ENCODE measurements around the gene IGIP. TPM values are rescaled to one million over a fixed set of nuclear protein-coding genes. Genes with fewer than 3 reads are reported as not detected.

Gene IGIP
- total and polyA plus RNA-seq, 2 donors (not counting 1 experiment from before 2014, with no cell fraction given): 1.3 to 9.9 TPM

DNA sequence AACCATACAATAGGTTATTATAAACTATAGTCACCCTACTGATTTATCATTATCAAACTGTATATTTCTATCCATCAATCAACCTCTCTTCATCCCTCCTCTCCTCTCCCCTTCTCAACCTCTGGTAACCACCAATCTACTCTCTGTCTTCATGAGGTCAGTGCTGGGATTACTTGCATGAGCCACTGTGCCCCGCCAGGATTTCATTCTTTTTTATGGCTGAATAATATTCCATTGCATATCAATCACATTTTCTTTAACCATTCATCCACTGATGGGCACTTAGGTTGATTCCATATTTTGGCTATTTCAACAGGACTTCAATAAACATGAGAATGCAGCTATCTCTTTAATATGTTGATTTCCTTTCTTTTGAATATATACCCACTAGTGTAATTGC lies 22.6 kb upstream of the IGIP start:
- TF ChIP-seq EZH2 (IDR thresholded peaks at IDR 0.05; ENCODE audit: borderline replicate concordance, insufficient read depth, low read depth, low read length, poor library complexity, severe bottlenecking): no peak
- TF ChIP-seq, protein P1, sequence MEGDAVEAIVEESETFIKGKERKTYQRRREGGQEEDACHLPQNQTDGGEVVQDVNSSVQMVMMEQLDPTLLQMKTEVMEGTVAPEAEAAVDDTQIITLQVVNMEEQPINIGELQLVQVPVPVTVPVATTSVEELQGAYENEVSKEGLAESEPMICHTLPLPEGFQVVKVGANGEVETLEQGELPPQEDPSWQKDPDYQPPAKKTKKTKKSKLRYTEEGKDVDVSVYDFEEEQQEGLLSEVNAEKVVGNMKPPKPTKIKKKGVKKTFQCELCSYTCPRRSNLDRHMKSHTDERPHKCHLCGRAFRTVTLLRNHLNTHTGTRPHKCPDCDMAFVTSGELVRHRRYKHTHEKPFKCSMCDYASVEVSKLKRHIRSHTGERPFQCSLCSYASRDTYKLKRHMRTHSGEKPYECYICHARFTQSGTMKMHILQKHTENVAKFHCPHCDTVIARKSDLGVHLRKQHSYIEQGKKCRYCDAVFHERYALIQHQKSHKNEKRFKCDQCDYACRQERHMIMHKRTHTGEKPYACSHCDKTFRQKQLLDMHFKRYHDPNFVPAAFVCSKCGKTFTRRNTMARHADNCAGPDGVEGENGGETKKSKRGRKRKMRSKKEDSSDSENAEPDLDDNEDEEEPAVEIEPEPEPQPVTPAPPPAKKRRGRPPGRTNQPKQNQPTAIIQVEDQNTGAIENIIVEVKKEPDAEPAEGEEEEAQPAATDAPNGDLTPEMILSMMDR (IDR thresholded peaks at IDR 0.05): no peak
- no CpG with 5 or more reads among the region's 1 CpG for WGBS (ENCODE audit: insufficient coverage)
- intact Hi-C loops (cut with micrococcal nuclease): loop anchor here (10.0 kb wide), 2 partner anchors 538 to 1222 kb away; partner anchors contain the start of genes TAF7 and UBE2D2
- Histone ChIP-seq H3K27ac (ENCODE audit: low read length in 2 of 2) (no peak overlapping the region), H3K4me1 (ENCODE audit: control insufficient read depth in 2 of 2, insufficient read depth in 2 of 2, low read length in 2 of 2) (peaks cover 8% of the 10 kb centered on the region in 2 donors), H3K9me3 (ENCODE audit: control extremely low read depth in 1 of 3, control insufficient read depth in 2 of 3, insufficient read depth in 1 of 3, low read length in 2 of 3) (peaks cover 0 to 2% (median 0%) of the 10 kb centered on the region in 3 donors), H3K4me3 (ENCODE audit: control extremely low read depth in 1 of 5, extremely low read depth in 1 of 5, insufficient read depth in 1 of 5, low read depth in 2 of 5, low read length in 4 of 5) (no peak overlapping the region), H3K79me2 (ENCODE audit: control insufficient read depth, insufficient read depth, low read length) (peaks cover under 1% of the 10 kb centered on the region), H3K36me3 (replicated peaks in 1 of 2; ENCODE audit: control extremely low read depth in 1 of 2, control insufficient read depth in 1 of 2, extremely low read depth in 1 of 2, insufficient read depth in 2 of 2, low read length in 1 of 2) (no peaks in the 10 kb centered on the region), H2AFZ (ENCODE audit: insufficient read depth, low read depth, low read length, poor library complexity, severe bottlenecking) (no peak overlapping the region), H3K27me3 (replicated peaks in 1 of 4; ENCODE audit: control extremely low read depth in 1 of 4, control insufficient read depth in 3 of 4, insufficient read depth in 4 of 4, low read length in 3 of 4) (no peaks in the 10 kb centered on the region), H3K9ac (ENCODE audit: low read length) (no peak overlapping the region), H3K4me2 (replicated peaks; ENCODE audit: low read depth, low read length, poor library complexity, severe bottlenecking) (no peak overlapping the region), H4K20me1 (ENCODE audit: control insufficient read depth, insufficient read depth, low read length, poor library complexity, severe bottlenecking) (peaks cover under 1% of the 10 kb centered on the region)
- Mint-ChIP-seq H3K9me3 (ENCODE audit: insufficient read depth) (no peaks in the 10 kb centered on the region), H3K4me1 (peaks cover 18% of the 10 kb centered on the region), H3K27me3 (peaks cover 28% of the 10 kb centered on the region), H3K4me3 (no peak overlapping the region), H3K27ac (no peak overlapping the region)
- ChIA-PET CTCF (interaction anchor here (0.9 to 1.3 kb wide), 2 partner anchors 12 to 27 kb away, joined by 4 to 7 read pairs; no protein-coding TSS in a partner anchor), POLR2A (no interaction called here)
- DNase-seq: no peak
- ATAC-seq (ENCODE audit: low read depth): no peak

DNA sequence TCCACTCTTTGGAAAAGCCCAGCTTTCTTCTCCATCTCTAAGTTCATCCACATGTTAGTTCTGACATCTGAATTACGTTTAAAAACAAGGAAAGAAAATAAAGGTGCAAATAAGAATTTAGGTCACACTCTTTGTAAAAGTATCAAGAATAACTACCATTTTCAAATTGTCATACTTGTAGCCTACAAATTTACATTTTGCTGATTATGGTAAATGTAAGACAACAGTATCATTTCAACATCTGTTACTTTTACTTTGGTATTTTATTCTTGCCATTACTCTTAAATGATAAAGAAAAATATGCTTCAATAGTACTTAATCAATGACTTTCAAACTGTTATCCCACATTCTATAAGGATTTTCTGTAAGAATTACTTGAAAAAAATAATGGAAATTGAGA lies 21.6 kb upstream of the IGIP start:
- ChIA-PET POLR2A (no interaction called here), CTCF (no interaction called here)
- Mint-ChIP-seq H3K4me1 (peaks cover 27% of the 10 kb centered on the region), H3K4me3 (no peak overlapping the region), H3K27me3 (peaks cover 30% of the 10 kb centered on the region), H3K27ac (no peak overlapping the region), H3K9me3 (ENCODE audit: insufficient read depth) (no peaks in the 10 kb centered on the region)
- H3K9ac ChIP-seq (ENCODE audit: low read length): no peak overlapping the region
- DNase-seq: no peak
- H3K27ac ChIP-seq (ENCODE audit: low read length in 2 of 2): no peak overlapping the region
- H3K4me3 ChIP-seq (ENCODE audit: control extremely low read depth in 1 of 5, extremely low read depth in 1 of 5, insufficient read depth in 1 of 5, low read depth in 2 of 5, low read length in 4 of 5): no peak overlapping the region
- H4K20me1 ChIP-seq (ENCODE audit: control insufficient read depth, insufficient read depth, low read length, poor library complexity, severe bottlenecking): peaks cover 10% of the 10 kb centered on the region
- TF ChIP-seq EZH2 (IDR thresholded peaks at IDR 0.05; ENCODE audit: borderline replicate concordance, insufficient read depth, low read depth, low read length, poor library complexity, severe bottlenecking): no peak
- TF ChIP-seq, protein P1 (IDR thresholded peaks at IDR 0.05): no peak
- peaks cover 10% of the 10 kb centered on the region for H3K79me2 ChIP-seq (ENCODE audit: control insufficient read depth, insufficient read depth, low read length)
- no peak for ATAC-seq (ENCODE audit: low read depth)
- H3K9me3 ChIP-seq (ENCODE audit: control extremely low read depth in 1 of 3, control insufficient read depth in 2 of 3, insufficient read depth in 1 of 3, low read length in 2 of 3): peaks cover 0 to 3% (median 2%) of the 10 kb centered on the region in 3 donors
- intact Hi-C loops (cut with micrococcal nuclease): loop anchor here (10.0 kb wide), 2 partner anchors 539 to 1221 kb away; partner anchors contain the start of genes TAF7 and UBE2D2
- H3K27me3 ChIP-seq (replicated peaks in 1 of 4; ENCODE audit: control extremely low read depth in 1 of 4, control insufficient read depth in 3 of 4, insufficient read depth in 4 of 4, low read length in 3 of 4): peaks cover 0 to 8% (median 5%) of the 10 kb centered on the region in 4 experiments
- WGBS (ENCODE audit: insufficient coverage): no CpG with 5 or more reads among the region's 1 CpG
- no peak overlapping the region for H2AFZ ChIP-seq (ENCODE audit: insufficient read depth, low read depth, low read length, poor library complexity, severe bottlenecking)
- H3K4me2 ChIP-seq (replicated peaks; ENCODE audit: low read depth, low read length, poor library complexity, severe bottlenecking): no peak overlapping the region
- peaks cover 17% of the 10 kb centered on the region in 2 donors for H3K4me1 ChIP-seq (ENCODE audit: control insufficient read depth in 2 of 2, insufficient read depth in 2 of 2, low read length in 2 of 2)
- no peaks in the 10 kb centered on the region for H3K36me3 ChIP-seq (replicated peaks in 1 of 2; ENCODE audit: control extremely low read depth in 1 of 2, control insufficient read depth in 1 of 2, extremely low read depth in 1 of 2, insufficient read depth in 2 of 2, low read length in 1 of 2)
